Measurements from ENCODE around the gene ASCC1. TPM values are rescaled to one million over a fixed set of nuclear protein-coding genes. Genes with fewer than 3 reads are reported as not detected.

ASCC1 gene
- total and polyA plus RNA-seq, 2 donors (not counting 3 experiments of a cell fraction or from before 2014, with no cell fraction given): 16.0 to 24.9 TPM

GRCh38 chr10:72081210-72081609, 134.9 kb downstream of the ASCC1 start:
- H3K36me3 ChIP-seq (ENCODE audit: control insufficient read depth in 2 of 2, extremely low read depth in 1 of 2, insufficient read depth in 2 of 2, low read length in 2 of 2): no peaks in the 10 kb centered on the region

GRCh38 chr10:72080042-72080975, 135.8 kb downstream of the ASCC1 start:
- no TSS peak for BruUV-seq (replicated peaks)
- Histone ChIP-seq H3K9me1 (replicated peaks; ENCODE audit: control insufficient read depth, extremely low read depth, insufficient read depth, low read length) (no peaks in the 10 kb centered on the region), H3K9ac (replicated peaks; ENCODE audit: extremely low read depth, insufficient read depth, low read length) (no peak overlapping the region), H3K4me3 (replicated peaks in 1 of 3; ENCODE audit: insufficient read depth in 1 of 3, low read depth in 1 of 3, low read length in 3 of 3) (no peak overlapping the region), H3K9me3 (replicated peaks; ENCODE audit: control insufficient read depth, insufficient read depth, low read length) (no peaks in the 10 kb centered on the region), H3K27me3 (ENCODE audit: control insufficient read depth in 2 of 2, insufficient read depth in 2 of 2, low read length in 2 of 2) (no peaks in the 10 kb centered on the region), H4K20me1 (replicated peaks; ENCODE audit: control insufficient read depth, extremely low read depth, insufficient read depth, low read length) (no peaks in the 10 kb centered on the region), H3K36me3 (ENCODE audit: control insufficient read depth in 2 of 2, extremely low read depth in 1 of 2, insufficient read depth in 2 of 2, low read length in 2 of 2) (no peaks in the 10 kb centered on the region), H3K27ac (ENCODE audit: insufficient read depth, low read depth, low read length) (no peak overlapping the region), H3K4me2 (ENCODE audit: insufficient read depth, low read length) (no peak overlapping the region), H2AFZ (ENCODE audit: low read depth, low read length) (no peak overlapping the region), H3K4me1 (ENCODE audit: control insufficient read depth, extremely low read depth, insufficient read depth, low read length) (no peaks in the 10 kb centered on the region), H3K79me2 (ENCODE audit: control insufficient read depth, insufficient read depth, low read length) (no peaks in the 10 kb centered on the region)
- DNase-seq (ENCODE audit: low read depth, low spot score): no peak
- TF ChIP-seq EZH2 (IDR thresholded peaks at IDR 0.05; ENCODE audit: borderline replicate concordance, low read depth, low read length, severe bottlenecking) (no peak), POLR2AphosphoS5 (IDR thresholded peaks at IDR 0.05; ENCODE audit: insufficient read depth, low read depth, low read length) (no peak), FOS (IDR thresholded peaks at IDR 0.05; ENCODE audit: borderline replicate concordance, insufficient read depth, low read length) (no peak), POLR2A (IDR thresholded peaks at IDR 0.05; ENCODE audit: low read depth, low read length) (no peak), MYC (IDR thresholded peaks at IDR 0.05; ENCODE audit: low read depth, low read length) (no peak), GATA2 (IDR thresholded peaks at IDR 0.05; ENCODE audit: insufficient read depth, insufficient read length, low read depth, low read length) (no peak), JUN (IDR thresholded peaks at IDR 0.05; ENCODE audit: borderline replicate concordance, insufficient read depth, insufficient read length, low read depth) (no peak)
- TF ChIP-seq, protein P1, sequence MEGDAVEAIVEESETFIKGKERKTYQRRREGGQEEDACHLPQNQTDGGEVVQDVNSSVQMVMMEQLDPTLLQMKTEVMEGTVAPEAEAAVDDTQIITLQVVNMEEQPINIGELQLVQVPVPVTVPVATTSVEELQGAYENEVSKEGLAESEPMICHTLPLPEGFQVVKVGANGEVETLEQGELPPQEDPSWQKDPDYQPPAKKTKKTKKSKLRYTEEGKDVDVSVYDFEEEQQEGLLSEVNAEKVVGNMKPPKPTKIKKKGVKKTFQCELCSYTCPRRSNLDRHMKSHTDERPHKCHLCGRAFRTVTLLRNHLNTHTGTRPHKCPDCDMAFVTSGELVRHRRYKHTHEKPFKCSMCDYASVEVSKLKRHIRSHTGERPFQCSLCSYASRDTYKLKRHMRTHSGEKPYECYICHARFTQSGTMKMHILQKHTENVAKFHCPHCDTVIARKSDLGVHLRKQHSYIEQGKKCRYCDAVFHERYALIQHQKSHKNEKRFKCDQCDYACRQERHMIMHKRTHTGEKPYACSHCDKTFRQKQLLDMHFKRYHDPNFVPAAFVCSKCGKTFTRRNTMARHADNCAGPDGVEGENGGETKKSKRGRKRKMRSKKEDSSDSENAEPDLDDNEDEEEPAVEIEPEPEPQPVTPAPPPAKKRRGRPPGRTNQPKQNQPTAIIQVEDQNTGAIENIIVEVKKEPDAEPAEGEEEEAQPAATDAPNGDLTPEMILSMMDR (IDR thresholded peaks at IDR 0.05; ENCODE audit: extremely low read depth in 1 of 2, insufficient read depth in 1 of 2, low read depth in 1 of 2, low read length in 2 of 2): no peak
- TF ChIP-seq, protein P2, sequence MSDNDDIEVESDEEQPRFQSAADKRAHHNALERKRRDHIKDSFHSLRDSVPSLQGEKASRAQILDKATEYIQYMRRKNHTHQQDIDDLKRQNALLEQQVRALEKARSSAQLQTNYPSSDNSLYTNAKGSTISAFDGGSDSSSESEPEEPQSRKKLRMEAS (IDR thresholded peaks at IDR 0.05; ENCODE audit: insufficient read depth, insufficient read length): no peak
- CTCF ChIA-PET: interaction anchor here (1.3 to 2.7 kb wide), 2 partner anchors 11 to 31 kb away, joined by 5 to 13 read pairs; no protein-coding TSS in a partner anchor
- FAIRE-seq: no peak
- POLR2A ChIA-PET: interaction anchor here (0.6 kb wide), 1 partner anchor 1910 kb away, joined by 5 read pairs; the partner anchor contains the start of gene SAR1A
- intact Hi-C loops (cut with micrococcal nuclease): no loop called here
- dilution Hi-C loops (cut with MboI; ENCODE audit: extremely low pct_ligation_motif_present, low sequenced_read_pairs): no loop called here

More at GRCh38 chr10:72081210-72081609, 134.9 kb downstream of the ASCC1 start:
- dilution Hi-C loops (cut with MboI; ENCODE audit: extremely low pct_ligation_motif_present, low sequenced_read_pairs) (no loop called here), intact Hi-C loops (cut with micrococcal nuclease) (no loop called here)
- H3K27ac ChIP-seq (ENCODE audit: insufficient read depth, low read depth, low read length): no peak overlapping the region
- H3K9ac ChIP-seq (replicated peaks; ENCODE audit: extremely low read depth, insufficient read depth, low read length): no peak overlapping the region
- no peak overlapping the region for H2AFZ ChIP-seq (ENCODE audit: low read depth, low read length)
- BruUV-seq (replicated peaks): no TSS peak
- FAIRE-seq (no peak), DNase-seq (ENCODE audit: low read depth, low spot score) (no peak)
- H3K9me1 ChIP-seq (replicated peaks; ENCODE audit: control insufficient read depth, extremely low read depth, insufficient read depth, low read length): no peaks in the 10 kb centered on the region
- H4K20me1 ChIP-seq (replicated peaks; ENCODE audit: control insufficient read depth, extremely low read depth, insufficient read depth, low read length): no peaks in the 10 kb centered on the region
- TF ChIP-seq MYC (IDR thresholded peaks at IDR 0.05; ENCODE audit: low read depth, low read length): no peak
- TF ChIP-seq JUN (IDR thresholded peaks at IDR 0.05; ENCODE audit: borderline replicate concordance, insufficient read depth, insufficient read length, low read depth): no peak
- no peak for TF ChIP-seq POLR2AphosphoS5 (IDR thresholded peaks at IDR 0.05; ENCODE audit: insufficient read depth, low read depth, low read length)
- no peak for TF ChIP-seq FOS (IDR thresholded peaks at IDR 0.05; ENCODE audit: borderline replicate concordance, insufficient read depth, low read length)
- no peak for TF ChIP-seq GATA2 (IDR thresholded peaks at IDR 0.05; ENCODE audit: insufficient read depth, insufficient read length, low read depth, low read length)
- TF ChIP-seq EZH2 (IDR thresholded peaks at IDR 0.05; ENCODE audit: borderline replicate concordance, low read depth, low read length, severe bottlenecking): no peak
- TF ChIP-seq, protein P2 (IDR thresholded peaks at IDR 0.05; ENCODE audit: insufficient read depth, insufficient read length): no peak
- CTCF ChIA-PET: interaction anchor here (2.7 kb wide), 1 partner anchor 32 kb away, joined by 13 read pairs; no protein-coding TSS in a partner anchor
- H3K4me1 ChIP-seq (ENCODE audit: control insufficient read depth, extremely low read depth, insufficient read depth, low read length): no peaks in the 10 kb centered on the region
- H3K27me3 ChIP-seq (ENCODE audit: control insufficient read depth in 2 of 2, insufficient read depth in 2 of 2, low read length in 2 of 2): no peaks in the 10 kb centered on the region
- H3K4me2 ChIP-seq (ENCODE audit: insufficient read depth, low read length): no peak overlapping the region
- POLR2A ChIA-PET: no interaction called here
- no peak overlapping the region for H3K4me3 ChIP-seq (replicated peaks in 1 of 3; ENCODE audit: insufficient read depth in 1 of 3, low read depth in 1 of 3, low read length in 3 of 3)
- no peaks in the 10 kb centered on the region for H3K79me2 ChIP-seq (ENCODE audit: control insufficient read depth, insufficient read depth, low read length)
- no peaks in the 10 kb centered on the region for H3K9me3 ChIP-seq (replicated peaks; ENCODE audit: control insufficient read depth, insufficient read depth, low read length)
